ENCODE data around the gene MUC5AC.

The MUC5AC gene

GRCh38 chr11:1194977-1195681 lies 37.4 kb downstream of the MUC5AC start:
- DNase-seq (ENCODE audit: low read depth in 2 of 2): no peak

- DNase-seq (ENCODE audit: low read depth in 2 of 2): no peak
Observed at GRCh38 chr11:1195682-1196515, 38.1 kb downstream of the MUC5AC start.

- no peak for DNase-seq (ENCODE audit: low read depth in 2 of 2)
Observed at GRCh38 chr11:1196516-1197391, 39.0 kb downstream of the MUC5AC start.

- DNase-seq (ENCODE audit: low read depth in 2 of 2): no peak
Observed at GRCh38 chr11:1197431-1197885, 39.7 kb downstream of the MUC5AC start.

GRCh38 chr11:1197886-1198560 lies 40.3 kb downstream of the MUC5AC start:
- DNase-seq (ENCODE audit: low read depth in 2 of 2): no peak

GRCh38 chr11:1198561-1199240 lies 40.9 kb downstream of the MUC5AC start:
- DNase-seq (ENCODE audit: low read depth in 2 of 2): no peak

GRCh38 chr11:1199241-1199750 lies 41.5 kb downstream of the MUC5AC start:
- DNase-seq (ENCODE audit: low read depth in 2 of 2): no peak

GRCh38 chr11:1199751-1200610 lies 42.2 kb downstream of the MUC5AC start:
- DNase-seq (ENCODE audit: low read depth in 2 of 2): no peak

GRCh38 chr11:1200611-1201191 lies 42.9 kb downstream of the MUC5AC start:
- no peak for DNase-seq (ENCODE audit: low read depth in 2 of 2)

- no peak for DNase-seq (ENCODE audit: low read depth in 2 of 2)
Observed at GRCh38 chr11:1201395-1202153, 43.8 kb downstream of the MUC5AC start.

- no peak for DNase-seq (ENCODE audit: low read depth in 2 of 2)
Observed at GRCh38 chr11:1202154-1202775, 44.5 kb downstream of the MUC5AC start.

- DNase-seq (ENCODE audit: low read depth in 2 of 2): peak; percentile 52 to 66
Observed at GRCh38 chr11:1202776-1203504, 45.2 kb downstream of the MUC5AC start.

GRCh38 chr11:1203505-1204271 lies 45.9 kb downstream of the MUC5AC start:
- DNase-seq (ENCODE audit: low read depth in 2 of 2): no peak

- no peak for DNase-seq (ENCODE audit: low read depth in 2 of 2)
Observed at GRCh38 chr11:1204381-1205101, 46.8 kb downstream of the MUC5AC start.

- DNase-seq (ENCODE audit: low read depth in 2 of 2): no peak
Observed at GRCh38 chr11:1205121-1205986, 47.6 kb downstream of the MUC5AC start.
